HepG2 (cell line): ENCODE measurements around the gene APOM. TPM values are rescaled to one million over a fixed set of nuclear protein-coding genes. Genes with fewer than 3 reads are reported as not detected.

ENCODE experiments used
- ARNTL ChIP-seq: sonication (generic); formaldehyde crosslinking; IDR thresholded peaks from 2 replicates; pipeline ENCODE4 v1.4.0; 2020; ENCODE audit warnings: mild to moderate bottlenecking, missing genetic modification reagents
- ATM ChIP-seq: fragments of 450-650 bp; IDR thresholded peaks from 2 replicates; pipeline ENCODE4 v1.7.1; 2017; ENCODE audit warnings: mild to moderate bottlenecking, borderline replicate concordance
- GATA4 ChIP-seq: sonication (generic); IDR thresholded peaks from 2 replicates; pipeline ENCODE4 v1.6.1; 2016; ENCODE audit warnings: antibody characterized with exemption, low read depth, borderline replicate concordance
- GMEB1 ChIP-seq: sonication (generic); formaldehyde crosslinking; IDR thresholded peaks from 2 replicates; pipeline ENCODE4 v1.5.1; 2020; ENCODE audit warnings: missing genetic modification reagents, mild to moderate bottlenecking, borderline replicate concordance
- HNF1A ChIP-seq, 2 experiments: sonication (generic) in 1 of 2; formaldehyde crosslinking in 1 of 2; IDR thresholded peaks; 2 replicates each; pipeline versions ENCODE4 v1.4.0 to v1.6.1; 2016 to 2020; ENCODE audit warnings: borderline replicate concordance in 1 of 2, low read depth in 1 of 2, mild to moderate bottlenecking in 1 of 2, missing genetic modification reagents in 1 of 2
- JUN ChIP-seq: sonication (generic); formaldehyde crosslinking; IDR thresholded peaks from 2 replicates; pipeline ENCODE4 v1.4.0; 2020; ENCODE audit warnings: mild to moderate bottlenecking, missing genetic modification reagents
- MEIS1 ChIP-seq: sonication (generic); formaldehyde crosslinking; IDR thresholded peaks from 2 replicates; pipeline ENCODE4 v1.9.0; 2021; ENCODE audit warnings: mild to moderate bottlenecking, missing genetic modification reagents, moderate library complexity, borderline replicate concordance
- POLR2A ChIP-seq, 2 experiments: IDR thresholded peaks; 2 replicates each; pipeline ENCODE4 v1.6.1; 2011; ENCODE audit warnings: low read depth in 2 of 2, low read length in 2 of 2, mild to moderate bottlenecking in 1 of 2, moderate library complexity in 1 of 2; ENCODE audit not compliant: insufficient read depth in 1 of 2
- SMYD3 ChIP-seq: sonication (generic); formaldehyde crosslinking; IDR thresholded peaks from 2 replicates; pipeline ENCODE4 v1.8.1; 2023; ENCODE audit warnings: mild to moderate bottlenecking, missing genetic modification reagents
- THAP7 ChIP-seq: sonication (generic); formaldehyde crosslinking; IDR thresholded peaks from 2 replicates; pipeline ENCODE4 v1.8.1; 2023; ENCODE audit warnings: mild to moderate bottlenecking, missing genetic modification reagents
- TRIM22 ChIP-seq: fragments of 450-650 bp; IDR thresholded peaks from 2 replicates; pipeline ENCODE4 v1.6.1; 2017
- ZNF281 ChIP-seq: sonication (generic); formaldehyde crosslinking; IDR thresholded peaks from 2 replicates; pipeline ENCODE4 v1.4.0; 2020; ENCODE audit warnings: missing genetic modification reagents, borderline replicate concordance
- ZNF619 ChIP-seq: sonication (generic); formaldehyde crosslinking; IDR thresholded peaks from 2 replicates; pipeline ENCODE4 v1.4.0; 2020; ENCODE audit warnings: mild to moderate bottlenecking, missing genetic modification reagents
- ZNF740 ChIP-seq: sonication (generic); formaldehyde crosslinking; IDR thresholded peaks from 2 replicates; pipeline ENCODE4 v1.4.0; 2020; ENCODE audit warnings: missing genetic modification reagents
- ZNF766 ChIP-seq: sonication (generic); formaldehyde crosslinking; IDR thresholded peaks from 2 replicates; pipeline ENCODE4 v1.5.0; 2020; ENCODE audit warnings: missing genetic modification reagents, borderline replicate concordance
- ZNF773 ChIP-seq: sonication (generic); formaldehyde crosslinking; IDR thresholded peaks from 2 replicates; pipeline ENCODE4 v1.4.0; 2020; ENCODE audit warnings: missing genetic modification reagents, borderline replicate concordance
- polyA plus RNA-seq, 8 experiments: library from polyadenylated mRNA; depleted of rRNA in 3 of 8; stranded (reverse) in 7 of 8; unstranded in 1 of 8; fragments of >200 nt; fragmentation: Illumina TruSeq in 4 of 8; extraction: Trizol in 4 of 8; gene quantifications; 2 replicates each; pipeline versions ENCODE4 v1.2.1 to v1.2.3, GENCODE V29; 2011 to 2016; ENCODE audit warnings: low read depth in 4 of 8, missing spikeins in 1 of 8, mixed read lengths in 1 of 8; ENCODE audit not compliant: insufficient read depth in 1 of 8
- total RNA-seq, 5 experiments: library from RNA; depleted of rRNA; stranded (reverse); fragments of >200 nt; fragmentation: Illumina TruSeq; extraction: Trizol; gene quantifications; 2 replicates each; pipeline ENCODE4 v1.2.3, GENCODE V29; 2016; ENCODE audit warnings: low read depth in 1 of 5

The APOM gene
- total and polyA plus RNA-seq, 2 of the 13 experiments (the other 11 are each of a cell fraction or from before 2014, with no cell fraction given), result 98.2 to 1,140 TPM

GRCh38 chr6:31620586-31621319 lies 34.9 kb upstream of the APOM start, which contains the start of gene PRRC2A (continued):
- TF ChIP-seq GMEB1 (CRISPR knock-in tag), result no peak
- TF ChIP-seq THAP7, result no peak; the same call in 1 of the 2 replicates
- TF ChIP-seq ZNF773, result no peak
- TF ChIP-seq ZNF619 (CRISPR knock-in tag), result no peak; the same call in 1 of the 2 replicates
- TF ChIP-seq TRIM22, result no peak
- peak; percentile 77 to 79 for TF ChIP-seq POLR2A (IDR thresholded peaks at IDR 0.05; ENCODE audit: insufficient read depth in 1 of 2, low read depth in 2 of 2, low read length in 2 of 2)
- TF ChIP-seq JUN (CRISPR knock-in tag), result no peak
- no peak for TF ChIP-seq ZNF766 (CRISPR knock-in tag)
- no peak for TF ChIP-seq GATA4
- TF ChIP-seq ZNF740, result peak; percentile 33; the same call in 1 of the 2 replicates
- no peak for TF ChIP-seq SMYD3
- TF ChIP-seq ARNTL (CRISPR knock-in tag), result no peak
- TF ChIP-seq HNF1A (IDR thresholded peaks at IDR 0.05; ENCODE audit: low read depth), result no peak; the same call in 1 of the 2 replicates
- no peak; the same call in 1 of the 2 replicates for TF ChIP-seq HNF1A (CRISPR knock-in tag; IDR thresholded peaks at IDR 0.05; ENCODE audit: borderline replicate concordance)
- TF ChIP-seq ATM, result no peak
- TF ChIP-seq MEIS1 (CRISPR knock-in tag), result no peak; the same call in 1 of the 2 replicates
- peak; percentile 95 for TF ChIP-seq ZNF281
